HEK293 (cell line): ENCODE measurements around the gene PAQR8.
"Not testable (repeated sequence)": the region's sequence is repeated elsewhere in the genome, so short reads cannot be mapped to it uniquely, and the experiment has no call there.

Source experiments
- CTCF ChIA-PET: fragments of 350-600 bp; formaldehyde crosslinking; extraction: SDS; loops from one replicate; lab custom pipeline; 2021; ENCODE audit warnings: antibody characterized with exemption; lab: Yijun Ruan, JAX
- POLR2A ChIA-PET: fragments of 300-600 bp; formaldehyde crosslinking; extraction: SDS; loops from one replicate; lab custom pipeline; 2020; ENCODE audit warnings: antibody characterized with exemption, inconsistent platforms; lab: Yijun Ruan, JAX
- H3K27ac ChIP-seq: fragments of 200-500 bp; sonication (Bioruptor generic); 2 replicates; pipeline ENCODE4 v1.5.1; 2014; ENCODE audit warnings: low read depth, low read length, control low read depth, inconsistent platforms; ENCODE audit errors: extremely low read depth
- H3K36me3 ChIP-seq, 2 experiments: fragments of 200-500 bp in 1 of 2; sonication (Bioruptor generic) in 1 of 2; 1 replicate in 1 of 2; 2 replicates in 1 of 2; pipeline ENCODE4 v1.5.1; 2014 to 2017; ENCODE audit warnings: inconsistent platforms in 2 of 2, low read length in 2 of 2; ENCODE audit not compliant: control insufficient read depth in 2 of 2, insufficient read depth in 1 of 2
- H3K4me1 ChIP-seq: fragments of 200-500 bp; sonication (Bioruptor generic); 2 replicates; pipeline ENCODE4 v1.5.1; 2014; ENCODE audit warnings: mild to moderate bottlenecking, low read length, inconsistent platforms; ENCODE audit not compliant: control insufficient read depth, insufficient read depth
- H3K4me3 ChIP-seq: 2 replicates; pipeline ENCODE4 v1.5.1; 2011; ENCODE audit warnings: low read depth, mild to moderate bottlenecking, control low read depth, low read length, moderate library complexity
- H3K9me3 ChIP-seq: fragments of 200-500 bp; sonication (Bioruptor generic); 2 replicates; pipeline ENCODE4 v1.5.1; 2014; ENCODE audit warnings: low read depth, low read length, inconsistent platforms; ENCODE audit not compliant: control insufficient read depth, insufficient read depth
- KLF8 ChIP-seq: fragments of 450-650 bp; formaldehyde crosslinking; IDR thresholded peaks from 2 replicates; pipeline ENCODE4 v1.5.1; 2016; ENCODE audit warnings: missing biosample characterization, missing genetic modification characterization
- ZBTB17 ChIP-seq: fragments of 450-650 bp; formaldehyde crosslinking; IDR thresholded peaks from 2 replicates; pipeline ENCODE4 v1.5.1; 2016; ENCODE audit warnings: missing biosample characterization, missing genetic modification characterization
- ZNF184 ChIP-seq: fragments of 450-650 bp; IDR thresholded peaks from 2 replicates; pipeline ENCODE4 v1.5.1; 2018; ENCODE audit warnings: missing biosample characterization, mild to moderate bottlenecking, missing genetic modification characterization
- ZNF518A ChIP-seq: fragments of 450-650 bp; formaldehyde crosslinking; conservative IDR thresholded peaks from 2 replicates; pipeline ENCODE4 v1.5.1; 2016; ENCODE audit warnings: low read depth, missing biosample characterization, missing genetic modification characterization
- ZNF560 ChIP-seq: fragments of 450-650 bp; formaldehyde crosslinking; IDR thresholded peaks from 2 replicates; pipeline ENCODE4 v1.5.1; 2017; ENCODE audit warnings: missing biosample characterization, missing genetic modification characterization, borderline replicate concordance
- ZNF600 ChIP-seq: fragments of 450-650 bp; formaldehyde crosslinking; IDR thresholded peaks from 2 replicates; pipeline ENCODE4 v1.5.1; 2016; ENCODE audit warnings: missing biosample characterization, missing genetic modification characterization
- ZNF629 ChIP-seq: fragments of 450-650 bp; formaldehyde crosslinking; IDR thresholded peaks from 2 replicates; pipeline ENCODE4 v1.5.1; 2017; ENCODE audit warnings: missing biosample characterization, missing genetic modification characterization
- ZNF791 ChIP-seq: fragments of 450-650 bp; formaldehyde crosslinking; IDR thresholded peaks from 2 replicates; pipeline ENCODE4 v1.5.1; 2016; ENCODE audit warnings: missing biosample characterization, missing genetic modification characterization
- ZNF843 ChIP-seq: fragments of 450-650 bp; formaldehyde crosslinking; IDR thresholded peaks from 2 replicates; pipeline ENCODE4 v1.5.1; 2016; ENCODE audit warnings: missing biosample characterization, missing genetic modification characterization
- TF ChIP-seq, protein P1 (sequence below): fragments of 450-650 bp; formaldehyde crosslinking; IDR thresholded peaks from 2 replicates; pipeline ENCODE4 v1.5.1; 2017; ENCODE audit warnings: missing biosample characterization, missing genetic modification characterization
- TF ChIP-seq, protein P2 (sequence below): fragments of 450-650 bp; formaldehyde crosslinking; conservative IDR thresholded peaks from 2 replicates; pipeline ENCODE4 v1.5.1; 2016; ENCODE audit warnings: low read depth, missing biosample characterization, missing genetic modification characterization

Gene PAQR8

DNA sequence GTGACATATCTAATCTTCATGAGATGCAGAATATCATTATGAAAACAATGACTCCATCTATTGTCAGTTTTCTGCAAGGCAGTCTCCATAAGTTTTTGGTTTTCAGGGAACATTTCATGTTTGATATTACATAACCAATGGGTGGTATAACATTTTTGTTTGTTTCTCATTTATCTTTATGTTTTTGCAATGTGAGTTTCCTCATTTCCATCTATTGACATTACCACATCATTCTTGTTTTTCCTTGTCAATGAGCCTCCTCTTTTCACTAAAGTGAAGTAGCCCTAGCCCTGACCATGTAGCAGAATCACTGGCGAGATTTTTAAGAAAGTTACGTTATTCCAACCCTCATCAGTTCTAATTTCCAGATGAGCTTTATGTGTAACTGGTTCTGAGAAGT, 62.6 kb downstream of the PAQR8 start:
- no peak overlapping the region for H3K4me3 ChIP-seq
- H3K36me3 ChIP-seq: peaks cover 0 to 9% of the 10 kb centered on the region in 2 experiments; a peak in 1 of 3 replicates
- TF ChIP-seq, protein P1, sequence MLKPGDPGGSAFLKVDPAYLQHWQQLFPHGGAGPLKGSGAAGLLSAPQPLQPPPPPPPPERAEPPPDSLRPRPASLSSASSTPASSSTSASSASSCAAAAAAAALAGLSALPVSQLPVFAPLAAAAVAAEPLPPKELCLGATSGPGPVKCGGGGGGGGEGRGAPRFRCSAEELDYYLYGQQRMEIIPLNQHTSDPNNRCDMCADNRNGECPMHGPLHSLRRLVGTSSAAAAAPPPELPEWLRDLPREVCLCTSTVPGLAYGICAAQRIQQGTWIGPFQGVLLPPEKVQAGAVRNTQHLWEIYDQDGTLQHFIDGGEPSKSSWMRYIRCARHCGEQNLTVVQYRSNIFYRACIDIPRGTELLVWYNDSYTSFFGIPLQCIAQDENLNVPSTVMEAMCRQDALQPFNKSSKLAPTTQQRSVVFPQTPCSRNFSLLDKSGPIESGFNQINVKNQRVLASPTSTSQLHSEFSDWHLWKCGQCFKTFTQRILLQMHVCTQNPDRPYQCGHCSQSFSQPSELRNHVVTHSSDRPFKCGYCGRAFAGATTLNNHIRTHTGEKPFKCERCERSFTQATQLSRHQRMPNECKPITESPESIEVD (tag by site-specific recombination): 0 out of 2 replicates have a peak, but pooled peaks have one; percentile 12
- TF ChIP-seq, protein P2, sequence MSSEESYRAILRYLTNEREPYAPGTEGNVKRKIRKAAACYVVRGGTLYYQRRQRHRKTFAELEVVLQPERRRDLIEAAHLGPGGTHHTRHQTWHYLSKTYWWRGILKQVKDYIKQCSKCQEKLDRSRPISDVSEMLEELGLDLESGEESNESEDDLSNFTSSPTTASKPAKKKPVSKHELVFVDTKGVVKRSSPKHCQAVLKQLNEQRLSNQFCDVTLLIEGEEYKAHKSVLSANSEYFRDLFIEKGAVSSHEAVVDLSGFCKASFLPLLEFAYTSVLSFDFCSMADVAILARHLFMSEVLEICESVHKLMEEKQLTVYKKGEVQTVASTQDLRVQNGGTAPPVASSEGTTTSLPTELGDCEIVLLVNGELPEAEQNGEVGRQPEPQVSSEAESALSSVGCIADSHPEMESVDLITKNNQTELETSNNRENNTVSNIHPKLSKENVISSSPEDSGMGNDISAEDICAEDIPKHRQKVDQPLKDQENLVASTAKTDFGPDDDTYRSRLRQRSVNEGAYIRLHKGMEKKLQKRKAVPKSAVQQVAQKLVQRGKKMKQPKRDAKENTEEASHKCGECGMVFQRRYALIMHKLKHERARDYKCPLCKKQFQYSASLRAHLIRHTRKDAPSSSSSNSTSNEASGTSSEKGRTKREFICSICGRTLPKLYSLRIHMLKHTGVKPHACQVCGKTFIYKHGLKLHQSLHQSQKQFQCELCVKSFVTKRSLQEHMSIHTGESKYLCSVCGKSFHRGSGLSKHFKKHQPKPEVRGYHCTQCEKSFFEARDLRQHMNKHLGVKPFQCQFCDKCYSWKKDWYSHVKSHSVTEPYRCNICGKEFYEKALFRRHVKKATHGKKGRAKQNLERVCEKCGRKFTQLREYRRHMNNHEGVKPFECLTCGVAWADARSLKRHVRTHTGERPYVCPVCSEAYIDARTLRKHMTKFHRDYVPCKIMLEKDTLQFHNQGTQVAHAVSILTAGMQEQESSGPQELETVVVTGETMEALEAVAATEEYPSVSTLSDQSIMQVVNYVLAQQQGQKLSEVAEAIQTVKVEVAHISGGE (tag by site-specific recombination): no peak
- H3K27ac ChIP-seq: no peak overlapping the region
- ChIA-PET POLR2A (interaction anchor here (1.9 kb wide), 1 partner anchor 152 kb away, joined by 6 read pairs; the partner anchor contains the start of gene TRAM2), CTCF (interaction anchor here (0.6 to 2.2 kb wide), 9 partner anchors 8 to 173 kb away, joined by 3 to 5 read pairs (median 4); no protein-coding TSS in a partner anchor)
- H3K4me1 ChIP-seq: no peaks in the 10 kb centered on the region
- no peaks in the 10 kb centered on the region for H3K9me3 ChIP-seq

DNA sequence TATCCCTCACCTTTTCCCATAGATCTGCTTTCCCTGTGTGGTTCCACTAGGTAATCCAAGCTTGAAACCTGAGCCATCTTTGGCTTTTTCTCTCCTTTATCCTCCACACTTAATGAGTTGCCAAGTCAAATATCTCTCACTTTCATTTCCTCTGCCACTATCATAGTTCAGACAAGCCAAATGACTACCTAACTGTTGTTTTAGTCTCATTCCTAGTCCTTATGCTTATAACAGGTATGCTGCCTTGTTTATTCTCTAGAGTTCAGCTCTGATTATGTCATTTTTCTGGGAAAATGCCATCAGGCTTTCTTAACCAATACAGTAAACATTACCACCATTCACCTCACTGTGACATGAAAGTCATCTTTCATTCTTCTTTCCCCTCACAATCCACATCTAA, 64.7 kb downstream of the PAQR8 start:
- TF ChIP-seq ZBTB17 (tag by site-specific recombination): 0 out of 2 replicates have a peak, but pooled peaks have one; percentile 16
- TF ChIP-seq KLF8 (tag by site-specific recombination): 0 out of 2 replicates have a peak, but pooled peaks have one; percentile 27
- TF ChIP-seq, protein P2 (tag by site-specific recombination): no peak
- peak; percentile 32; the same call in 1 of the 2 replicates for TF ChIP-seq ZNF629 (tag by site-specific recombination)
- no peaks in the 10 kb centered on the region for H3K9me3 ChIP-seq
- POLR2A ChIA-PET: no interaction called here
- H3K27ac ChIP-seq: no peak overlapping the region
- peaks cover 0 to 12% of the 10 kb centered on the region in 2 experiments; a peak in 1 of 3 replicates for H3K36me3 ChIP-seq
- no peaks in the 10 kb centered on the region for H3K4me1 ChIP-seq
- H3K4me3 ChIP-seq: no peak overlapping the region
- CTCF ChIA-PET: interaction anchor here (0.6 to 2.3 kb wide), 2 partner anchors 10 to 169 kb away, joined by 3 to 7 read pairs; no protein-coding TSS in a partner anchor

DNA sequence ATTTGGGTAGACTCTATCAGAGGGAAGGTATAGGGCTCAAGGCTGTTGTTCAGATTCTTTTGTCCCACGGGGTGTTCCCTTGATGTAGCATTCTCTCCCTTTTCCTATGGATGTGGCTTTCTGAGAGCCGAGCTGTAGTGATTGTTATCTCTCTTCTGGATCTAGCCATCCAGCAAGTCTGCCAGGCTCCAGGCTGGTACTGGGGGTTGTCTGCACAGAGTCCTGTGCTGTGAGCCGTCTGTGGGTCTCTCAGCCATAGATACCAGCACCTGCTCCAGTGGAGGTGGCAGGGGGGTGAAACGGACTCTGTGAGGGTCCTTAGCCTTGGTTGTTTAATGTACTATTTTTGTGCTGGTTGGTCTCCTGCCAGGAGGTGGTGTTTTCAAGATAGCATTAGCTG, 71.3 kb downstream of the PAQR8 start:
- not testable (repeated sequence) for H3K9me3 ChIP-seq, H3K27ac ChIP-seq, H3K4me3 ChIP-seq, H3K36me3 ChIP-seq, H3K4me1 ChIP-seq
- ChIA-PET POLR2A (interaction anchor here (1.4 kb wide), 1 partner anchor 219 kb away, joined by 3 read pairs; no protein-coding TSS in a partner anchor), CTCF (interaction anchor here (1.1 to 1.5 kb wide), 2 partner anchors 165 to 219 kb away, joined by 4 to 5 read pairs; no protein-coding TSS in a partner anchor)

- peaks cover 0 to 10% of the 10 kb centered on the region in 2 experiments; a peak in 1 of 3 replicates for H3K36me3 ChIP-seq
- H3K27ac ChIP-seq: no peak overlapping the region
- ChIA-PET POLR2A (no interaction called here), CTCF (no interaction called here)
- peaks cover 2% of the 10 kb centered on the region; the same call in 1 of the 2 replicates for H3K4me1 ChIP-seq
- H3K4me3 ChIP-seq: no peak overlapping the region
- H3K9me3 ChIP-seq: no peaks in the 10 kb centered on the region
- TF ChIP-seq ZNF184 (tag by site-specific recombination): peak; percentile 88
- no peak for TF ChIP-seq ZNF791 (tag by site-specific recombination)
- peak; percentile 16; the same call in 1 of the 2 replicates for TF ChIP-seq ZNF629 (tag by site-specific recombination)
- TF ChIP-seq ZNF560: no peak
- 0 out of 2 replicates have a peak, but pooled peaks have one; percentile 42 for TF ChIP-seq ZNF600
- TF ChIP-seq ZNF843: no peak
- TF ChIP-seq ZNF518A (tag by site-specific recombination): no peak
These were observed 73.4 kb downstream of the PAQR8 start for GRCh38 chr6:52435345-52435744.
